BJ (cell line): ENCODE data around the gene GRIP2. TPM values are rescaled to one million over a fixed set of nuclear protein-coding genes. Genes with fewer than 3 reads are reported as not detected.

Source experiments
- CTCF ChIA-PET: fragments of 350-600 bp; formaldehyde crosslinking; extraction: SDS; loops from one replicate; lab custom pipeline; 2021; ENCODE audit warnings: antibody characterized with exemption, inconsistent platforms; lab: Yijun Ruan, JAX
- POLR2A ChIA-PET: fragments of 300-600 bp; sonication (Branson Sonifier 250); formaldehyde crosslinking; extraction: SDS; loops from one replicate; lab custom pipeline; 2021; ENCODE audit warnings: antibody characterized with exemption; lab: Charles Lee
- DNase-seq: peaks from one replicate; pipeline ENCODE4 v3.0.0-alpha.2; 2011; ENCODE audit warnings: low read depth
- H3K27me3 ChIP-seq: 2 replicates; pipeline ENCODE4 v1.6.0; 2011; ENCODE audit warnings: low read length; ENCODE audit not compliant: control insufficient read depth, insufficient read depth
- H3K36me3 ChIP-seq: 2 replicates; pipeline ENCODE4 v1.5.1; 2011; ENCODE audit warnings: low read length; ENCODE audit not compliant: control insufficient read depth, insufficient read depth
- H3K4me3 ChIP-seq: 2 replicates; pipeline ENCODE4 v1.5.1; 2011; ENCODE audit warnings: low read depth, mild to moderate bottlenecking, control low read depth, low read length
- polyA plus RNA-seq: library from polyadenylated mRNA; depleted of rRNA; stranded (reverse); fragments of >200 nt; gene quantifications from 2 replicates; pipeline ENCODE4 v1.2.3, GENCODE V29; 2011
- TF ChIP-seq, protein P1 (sequence below): IDR thresholded peaks from 2 replicates; pipeline ENCODE4 v1.5.1; 2011; ENCODE audit warnings: low read depth, mild to moderate bottlenecking, control low read depth, inconsistent platforms, low read length, moderate library complexity; ENCODE audit not compliant: insufficient read depth

GRIP2 gene
- polyA plus RNA-seq, 1 experiment = 0.45 TPM

DNA sequence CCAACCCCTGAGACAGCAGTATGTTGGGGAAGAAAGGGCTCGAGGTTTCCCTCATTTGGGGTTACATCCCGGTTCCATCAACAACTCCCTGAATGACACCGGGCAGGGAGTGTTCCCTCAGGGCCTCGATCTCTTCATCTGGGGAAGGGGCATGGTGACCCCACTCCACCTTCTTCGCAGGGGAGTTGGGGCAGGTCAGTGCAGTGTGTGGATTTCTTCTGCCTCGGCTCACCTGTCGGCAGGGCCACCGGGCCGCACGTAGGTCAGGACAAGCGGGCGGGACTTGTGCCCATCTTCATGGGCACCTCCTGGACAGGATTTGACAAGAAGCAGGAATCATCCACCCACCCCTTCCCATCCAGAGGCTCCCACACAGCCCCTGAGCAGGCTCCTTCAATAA is 17.4 kb downstream of the GRIP2 start:
- DNase-seq = no peak
- Histone ChIP-seq H3K27me3 (no peaks in the 10 kb centered on the region; the same call in 1 of the 2 replicates), H3K4me3 (no peak overlapping the region), H3K36me3 (no peaks in the 10 kb centered on the region)
- TF ChIP-seq, protein P1, sequence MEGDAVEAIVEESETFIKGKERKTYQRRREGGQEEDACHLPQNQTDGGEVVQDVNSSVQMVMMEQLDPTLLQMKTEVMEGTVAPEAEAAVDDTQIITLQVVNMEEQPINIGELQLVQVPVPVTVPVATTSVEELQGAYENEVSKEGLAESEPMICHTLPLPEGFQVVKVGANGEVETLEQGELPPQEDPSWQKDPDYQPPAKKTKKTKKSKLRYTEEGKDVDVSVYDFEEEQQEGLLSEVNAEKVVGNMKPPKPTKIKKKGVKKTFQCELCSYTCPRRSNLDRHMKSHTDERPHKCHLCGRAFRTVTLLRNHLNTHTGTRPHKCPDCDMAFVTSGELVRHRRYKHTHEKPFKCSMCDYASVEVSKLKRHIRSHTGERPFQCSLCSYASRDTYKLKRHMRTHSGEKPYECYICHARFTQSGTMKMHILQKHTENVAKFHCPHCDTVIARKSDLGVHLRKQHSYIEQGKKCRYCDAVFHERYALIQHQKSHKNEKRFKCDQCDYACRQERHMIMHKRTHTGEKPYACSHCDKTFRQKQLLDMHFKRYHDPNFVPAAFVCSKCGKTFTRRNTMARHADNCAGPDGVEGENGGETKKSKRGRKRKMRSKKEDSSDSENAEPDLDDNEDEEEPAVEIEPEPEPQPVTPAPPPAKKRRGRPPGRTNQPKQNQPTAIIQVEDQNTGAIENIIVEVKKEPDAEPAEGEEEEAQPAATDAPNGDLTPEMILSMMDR = no peak
- ChIA-PET CTCF (interaction anchor here (1.6 to 4.7 kb wide), 3 partner anchors 14 to 25 kb away, joined by 8 to 38 read pairs (median 19); no protein-coding TSS in a partner anchor), POLR2A (no interaction called here)

DNA sequence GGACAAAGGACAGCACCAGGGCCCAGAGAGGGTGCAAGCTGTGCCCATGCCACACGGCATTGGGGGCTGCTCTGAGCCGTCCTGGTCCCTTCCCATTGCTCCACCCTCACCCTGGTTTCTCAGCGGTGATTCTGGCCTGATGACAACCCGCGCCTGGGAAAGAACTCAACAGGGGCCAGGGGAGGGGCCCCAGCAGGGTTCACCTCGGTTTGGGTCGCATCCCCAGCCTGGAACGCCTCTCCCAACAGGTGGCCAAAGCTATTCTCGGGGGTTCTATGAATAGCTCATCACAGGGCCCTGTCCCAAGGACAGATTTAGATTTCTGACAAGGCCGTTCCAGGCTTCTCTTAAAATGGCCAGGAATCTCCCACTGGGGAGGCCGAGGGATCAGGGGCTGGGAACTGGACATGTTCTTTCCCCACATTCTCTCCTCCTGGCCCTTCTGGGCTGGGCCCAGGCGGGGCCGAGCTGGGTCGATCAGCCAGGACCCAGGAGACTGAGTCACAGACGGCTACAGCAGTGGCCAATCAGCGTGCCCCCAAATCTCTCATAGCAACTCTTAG is 17.9 kb downstream of the GRIP2 start:
- POLR2A ChIA-PET = no interaction called here
- CTCF ChIA-PET = interaction anchor here (0.6 to 4.7 kb wide), 3 partner anchors 11 to 261 kb away, joined by 3 to 38 read pairs (median 3); no protein-coding TSS in a partner anchor
- TF ChIP-seq, protein P1 = no peak
- no peaks in the 10 kb centered on the region for H3K36me3 ChIP-seq
- no peaks in the 10 kb centered on the region; the same call in 1 of the 2 replicates for H3K27me3 ChIP-seq
- no peak overlapping the region for H3K4me3 ChIP-seq
- no peak for DNase-seq

DNA sequence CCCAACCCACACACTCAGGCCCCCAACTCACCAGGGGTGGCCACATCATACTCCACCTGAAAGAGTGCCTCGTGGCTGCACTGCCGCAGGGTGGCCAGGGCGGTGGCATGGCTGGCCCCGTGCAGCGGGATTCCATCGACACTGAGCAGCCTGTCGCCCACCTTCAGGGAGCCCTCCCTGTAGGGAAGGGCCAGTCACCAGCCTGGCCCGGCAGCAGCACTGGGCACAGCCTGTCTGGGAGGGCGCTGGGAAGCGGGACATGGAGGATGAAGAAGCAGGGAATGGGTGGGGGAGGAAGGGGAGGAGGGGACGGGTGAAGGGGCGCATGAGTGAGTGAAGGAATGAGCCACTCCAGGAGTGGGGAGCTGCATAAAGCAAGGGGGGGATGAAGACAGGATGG is 18.5 kb downstream of the GRIP2 start:
- Histone ChIP-seq H3K4me3 (no peak overlapping the region), H3K27me3 (no peaks in the 10 kb centered on the region; the same call in 1 of the 2 replicates), H3K36me3 (no peaks in the 10 kb centered on the region)
- no peak for DNase-seq
- ChIA-PET CTCF (interaction anchor here (0.6 to 4.7 kb wide), 3 partner anchors 11 to 260 kb away, joined by 3 to 38 read pairs (median 3); no protein-coding TSS in a partner anchor), POLR2A (no interaction called here)
- TF ChIP-seq, protein P1 = no peak

DNA sequence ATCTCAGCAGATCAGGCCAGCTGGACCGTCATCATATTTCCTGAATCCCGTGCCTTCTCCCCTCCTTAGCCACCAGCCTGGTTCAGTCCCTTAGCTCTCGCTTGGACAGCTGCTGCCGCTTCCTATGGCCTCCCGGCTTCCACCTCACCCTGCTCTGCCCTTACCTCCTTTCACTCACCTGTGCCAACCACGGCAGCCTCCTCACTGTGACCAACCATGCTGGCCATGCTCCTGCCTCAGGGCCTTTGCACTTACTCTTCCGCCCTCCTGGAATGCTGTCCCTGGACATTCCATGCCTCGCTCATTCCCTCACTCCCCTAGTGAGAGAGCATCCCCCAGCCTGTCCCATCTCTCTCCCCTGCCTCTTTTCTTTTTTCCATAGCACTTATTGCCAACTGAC is 19.2 kb downstream of the GRIP2 start:
- no peak for DNase-seq
- Histone ChIP-seq H3K27me3 (no peaks in the 10 kb centered on the region; the same call in 1 of the 2 replicates), H3K36me3 (no peaks in the 10 kb centered on the region), H3K4me3 (no peak overlapping the region)
- ChIA-PET CTCF (interaction anchor here (1.2 to 4.7 kb wide), 2 partner anchors 12 to 260 kb away, joined by 3 to 38 read pairs; no protein-coding TSS in a partner anchor), POLR2A (no interaction called here)
- TF ChIP-seq, protein P1 = no peak

DNA sequence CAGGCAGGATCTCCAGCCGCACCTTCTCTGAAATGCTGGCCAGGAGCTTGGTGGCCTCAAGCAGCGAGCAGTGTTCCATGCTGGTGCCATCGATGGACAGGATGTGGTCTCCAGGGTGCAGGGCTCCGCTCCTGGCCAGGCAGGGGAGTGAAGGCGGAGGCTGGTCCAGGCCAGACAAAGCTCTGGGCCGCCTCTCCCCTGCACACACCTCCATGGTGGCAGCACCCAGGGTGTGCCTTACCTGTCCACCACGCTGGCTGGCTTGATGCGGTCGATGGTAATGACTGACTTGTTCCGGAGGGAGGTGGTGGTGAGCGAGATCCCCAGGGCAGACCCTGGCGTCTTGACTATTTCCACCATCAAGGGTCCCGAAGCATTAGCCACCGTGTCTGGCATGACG is 20.0 kb downstream of the GRIP2 start:
- no peak for DNase-seq
- ChIA-PET CTCF (interaction anchor here (1.8 to 4.7 kb wide), 2 partner anchors 11 to 16 kb away, joined by 8 to 38 read pairs; no protein-coding TSS in a partner anchor), POLR2A (no interaction called here)
- Histone ChIP-seq H3K36me3 (no peaks in the 10 kb centered on the region), H3K27me3 (no peaks in the 10 kb centered on the region; the same call in 1 of the 2 replicates), H3K4me3 (no peak overlapping the region)
- TF ChIP-seq, protein P1 = no peak
